Measurements from ENCODE around the gene LCN15.
A peak's percentile ranks its signal among the peaks of the same experiment; 100 is the strongest.
"Not testable (repeated sequence)": the region's sequence is repeated elsewhere in the genome, so short reads cannot be mapped to it uniquely, and the experiment has no call there.

The LCN15 gene

GRCh38 chr9:136793086-136793946 is 29.0 kb upstream of the LCN15 start:
- DNase-seq, result no peak

GRCh38 chr9:136792321-136793085 is 28.2 kb upstream of the LCN15 start:
- no peak for DNase-seq

- DNase-seq, result no peak
Measured at GRCh38 chr9:136791516-136792276, 27.4 kb upstream of the LCN15 start.

- DNase-seq, result peak; percentile 91
Measured at GRCh38 chr9:136790640-136791515, 26.6 kb upstream of the LCN15 start, which contains the start of gene TMEM141. Gene TMEM141, plus strand, starts transcription at chr9:136791344. Its CDS starts 27 bp downstream, at chr9:136791371.

GRCh38 chr9:136789523-136789937 is 25.2 kb upstream of the LCN15 start:
- DNase-seq, result no peak

- not testable (repeated sequence) for DNase-seq
Measured at GRCh38 chr9:136788644-136789522, 24.6 kb upstream of the LCN15 start.

GRCh38 chr9:136787690-136788400 is 23.5 kb upstream of the LCN15 start:
- DNase-seq, result no peak

- not testable (repeated sequence) for DNase-seq
Measured at GRCh38 chr9:136786983-136787382, 22.7 kb upstream of the LCN15 start.

GRCh38 chr9:136786451-136786850 is 22.1 kb upstream of the LCN15 start:
- no peak for DNase-seq

GRCh38 chr9:136785565-136786355 is 21.4 kb upstream of the LCN15 start:
- DNase-seq, result not testable (repeated sequence)

GRCh38 chr9:136784997-136785361 is 20.7 kb upstream of the LCN15 start:
- DNase-seq, result no peak

- DNase-seq, result no peak
Measured at GRCh38 chr9:136784249-136784996, 20.1 kb upstream of the LCN15 start.

GRCh38 chr9:136782452-136782851 is 18.1 kb upstream of the LCN15 start:
- DNase-seq, result no peak

- no peak for DNase-seq
Measured at GRCh38 chr9:136779808-136780207, 15.5 kb upstream of the LCN15 start.

GRCh38 chr9:136777359-136777758 is 13.0 kb upstream of the LCN15 start:
- no peak for DNase-seq

- no peak for DNase-seq
Measured at GRCh38 chr9:136776947-136777346, 12.6 kb upstream of the LCN15 start.

GRCh38 chr9:136775191-136775590 is 10.9 kb upstream of the LCN15 start:
- no peak for DNase-seq

- DNase-seq, result no peak
Measured at GRCh38 chr9:136774416-136775045, 10.2 kb upstream of the LCN15 start.
